Endothelial cell of umbilical vein (primary cell): ENCODE results near the gene FAM241B.

Experiments
- EZH2 ChIP-seq: IDR thresholded peaks from 2 replicates; pipeline ENCODE4 v1.6.1; 2012; ENCODE audit warnings: borderline replicate concordance, low read depth, mild to moderate bottlenecking, moderate library complexity, low read length, inconsistent platforms; ENCODE audit not compliant: severe bottlenecking
- POLR2A ChIP-seq: IDR thresholded peaks from 2 replicates; pipeline ENCODE4 v1.6.1; 2012; ENCODE audit warnings: low read depth, mild to moderate bottlenecking, control low read depth, low read length
- POLR2AphosphoS5 ChIP-seq: IDR thresholded peaks from 2 replicates; pipeline ENCODE4 v1.6.1; 2012; ENCODE audit warnings: low read depth, mild to moderate bottlenecking, control low read depth, low read length, moderate library complexity; ENCODE audit not compliant: insufficient read depth
- TF ChIP-seq, protein P1 (sequence below), 2 donors: IDR thresholded peaks; 1 replicate in 1 of 2; 2 replicates in 1 of 2; pipeline ENCODE4 v1.5.1; 2011; ENCODE audit warnings: low read length in 2 of 2, mild to moderate bottlenecking in 2 of 2, moderate library complexity in 2 of 2, control low read depth in 1 of 2, inconsistent platforms in 1 of 2, low read depth in 1 of 2; ENCODE audit not compliant: insufficient read depth in 1 of 2; ENCODE audit errors: extremely low read depth in 1 of 2

DNA sequence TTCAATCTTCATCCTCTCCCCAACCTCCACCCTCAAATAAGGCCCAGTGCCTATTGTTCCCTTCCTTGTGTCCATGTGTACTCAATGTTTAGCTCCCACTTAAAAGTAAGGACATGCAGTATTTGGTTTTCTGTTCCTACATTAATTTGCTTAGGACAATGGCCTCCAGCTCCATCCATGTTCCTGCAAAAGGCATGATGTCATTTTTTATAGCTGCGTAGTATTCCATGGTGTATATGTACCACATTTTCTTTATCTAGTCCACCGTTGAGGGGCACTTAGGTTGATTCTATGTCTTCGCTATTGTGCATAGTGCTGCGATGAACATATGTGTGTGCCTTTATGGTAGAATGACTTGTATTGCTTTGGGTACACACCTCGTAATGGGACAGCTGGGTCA, 49.6 kb upstream of the FAM241B start:
- TF ChIP-seq POLR2A (no peak), POLR2AphosphoS5 (no peak), EZH2 (no peak)
- TF ChIP-seq, protein P1, sequence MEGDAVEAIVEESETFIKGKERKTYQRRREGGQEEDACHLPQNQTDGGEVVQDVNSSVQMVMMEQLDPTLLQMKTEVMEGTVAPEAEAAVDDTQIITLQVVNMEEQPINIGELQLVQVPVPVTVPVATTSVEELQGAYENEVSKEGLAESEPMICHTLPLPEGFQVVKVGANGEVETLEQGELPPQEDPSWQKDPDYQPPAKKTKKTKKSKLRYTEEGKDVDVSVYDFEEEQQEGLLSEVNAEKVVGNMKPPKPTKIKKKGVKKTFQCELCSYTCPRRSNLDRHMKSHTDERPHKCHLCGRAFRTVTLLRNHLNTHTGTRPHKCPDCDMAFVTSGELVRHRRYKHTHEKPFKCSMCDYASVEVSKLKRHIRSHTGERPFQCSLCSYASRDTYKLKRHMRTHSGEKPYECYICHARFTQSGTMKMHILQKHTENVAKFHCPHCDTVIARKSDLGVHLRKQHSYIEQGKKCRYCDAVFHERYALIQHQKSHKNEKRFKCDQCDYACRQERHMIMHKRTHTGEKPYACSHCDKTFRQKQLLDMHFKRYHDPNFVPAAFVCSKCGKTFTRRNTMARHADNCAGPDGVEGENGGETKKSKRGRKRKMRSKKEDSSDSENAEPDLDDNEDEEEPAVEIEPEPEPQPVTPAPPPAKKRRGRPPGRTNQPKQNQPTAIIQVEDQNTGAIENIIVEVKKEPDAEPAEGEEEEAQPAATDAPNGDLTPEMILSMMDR (IDR thresholded peaks at IDR 0.05; ENCODE audit: extremely low read depth in 1 of 2, insufficient read depth in 1 of 2, low read depth in 1 of 2, low read length in 2 of 2), result no peak
